Measurements from ENCODE around the gene GRB2. TPM values are rescaled to one million over a fixed set of nuclear protein-coding genes. Genes with fewer than 3 reads are reported as not detected.

GRB2 gene
- total RNA-seq, 1 experiment from 2014 or later, result 106 TPM

GRCh38 chr17:75398279-75398678 lies 7.2 kb downstream of the GRB2 start:
- peaks cover 17% of the 10 kb centered on the region for H3K36me3 ChIP-seq (ENCODE audit: insufficient read depth, low read length)
- H4K20me1 ChIP-seq (ENCODE audit: insufficient read depth, low read depth, low read length), result peaks cover 61% of the 10 kb centered on the region
- no peak overlapping the region for H3K9ac ChIP-seq (ENCODE audit: low read length)
- H3K4me3 ChIP-seq (ENCODE audit: low read length), result no peak overlapping the region
- peak overlapping the region; percentile 34; the same call in 1 of the 2 replicates for H3K27ac ChIP-seq (ENCODE audit: low read length)
- peak overlapping the region; percentile 18 for H3K4me2 ChIP-seq (ENCODE audit: low read depth, low read length, poor library complexity, severe bottlenecking)
- peaks cover 99% of the 10 kb centered on the region for H3K79me2 ChIP-seq (ENCODE audit: low read length)
- peaks cover 60% of the 10 kb centered on the region for H3K4me1 ChIP-seq (ENCODE audit: low read length)
- no peak overlapping the region for H2AFZ ChIP-seq (ENCODE audit: low read length)
- H3K27me3 ChIP-seq (ENCODE audit: low read length), result no peaks in the 10 kb centered on the region
- no peaks in the 10 kb centered on the region for H3K9me3 ChIP-seq (ENCODE audit: low read length)
- no peak for DNase-seq
- no peaks in the 10 kb centered on the region for H3K9me2 ChIP-seq (replicated peaks; ENCODE audit: insufficient read depth, low read length)

GRCh38 chr17:75397217-75397616 lies 8.3 kb downstream of the GRB2 start:
- Histone ChIP-seq H3K4me1 (ENCODE audit: low read length) (peaks cover 62% of the 10 kb centered on the region), H3K9me2 (replicated peaks; ENCODE audit: insufficient read depth, low read length) (no peaks in the 10 kb centered on the region), H3K4me3 (ENCODE audit: low read length) (peak overlapping the region; percentile 86), H3K4me2 (ENCODE audit: low read depth, low read length, poor library complexity, severe bottlenecking) (peak overlapping the region; percentile 74), H4K20me1 (ENCODE audit: insufficient read depth, low read depth, low read length) (peaks cover 64% of the 10 kb centered on the region), H3K79me2 (ENCODE audit: low read length) (peaks cover 99% of the 10 kb centered on the region), H3K9me3 (ENCODE audit: low read length) (no peaks in the 10 kb centered on the region), H3K9ac (ENCODE audit: low read length) (peak overlapping the region; percentile 78), H3K27me3 (ENCODE audit: low read length) (no peaks in the 10 kb centered on the region), H2AFZ (ENCODE audit: low read length) (no peak overlapping the region), H3K36me3 (ENCODE audit: insufficient read depth, low read length) (peaks cover 21% of the 10 kb centered on the region), H3K27ac (ENCODE audit: low read length) (peak overlapping the region; percentile 85)
- DNase-seq, result no peak

- H3K4me1 ChIP-seq (ENCODE audit: low read length), result peaks cover 62% of the 10 kb centered on the region
- H3K27ac ChIP-seq (ENCODE audit: low read length), result peak overlapping the region; percentile 85
- H3K9me2 ChIP-seq (replicated peaks; ENCODE audit: insufficient read depth, low read length), result no peaks in the 10 kb centered on the region
- peaks cover 63% of the 10 kb centered on the region for H4K20me1 ChIP-seq (ENCODE audit: insufficient read depth, low read depth, low read length)
- peak overlapping the region; percentile 86 for H3K4me3 ChIP-seq (ENCODE audit: low read length)
- peak; percentile 59 for DNase-seq
- peak overlapping the region; percentile 78 for H3K9ac ChIP-seq (ENCODE audit: low read length)
- H2AFZ ChIP-seq (ENCODE audit: low read length), result no peak overlapping the region
- peaks cover 99% of the 10 kb centered on the region for H3K79me2 ChIP-seq (ENCODE audit: low read length)
- H3K9me3 ChIP-seq (ENCODE audit: low read length), result no peaks in the 10 kb centered on the region
- H3K27me3 ChIP-seq (ENCODE audit: low read length), result no peaks in the 10 kb centered on the region
- H3K36me3 ChIP-seq (ENCODE audit: insufficient read depth, low read length), result peaks cover 21% of the 10 kb centered on the region
- H3K4me2 ChIP-seq (ENCODE audit: low read depth, low read length, poor library complexity, severe bottlenecking), result peak overlapping the region; percentile 74
Measured at GRCh38 chr17:75396796-75397195, 8.7 kb downstream of the GRB2 start.

- H3K4me3 ChIP-seq (ENCODE audit: low read length), result peak overlapping the region; percentile 86
- H3K36me3 ChIP-seq (ENCODE audit: insufficient read depth, low read length), result peaks cover 21% of the 10 kb centered on the region
- H4K20me1 ChIP-seq (ENCODE audit: insufficient read depth, low read depth, low read length), result peaks cover 60% of the 10 kb centered on the region
- no peaks in the 10 kb centered on the region for H3K9me2 ChIP-seq (replicated peaks; ENCODE audit: insufficient read depth, low read length)
- no peaks in the 10 kb centered on the region for H3K27me3 ChIP-seq (ENCODE audit: low read length)
- DNase-seq, result no peak
- no peak overlapping the region for H2AFZ ChIP-seq (ENCODE audit: low read length)
- H3K9me3 ChIP-seq (ENCODE audit: low read length), result no peaks in the 10 kb centered on the region
- H3K9ac ChIP-seq (ENCODE audit: low read length), result peak overlapping the region; percentile 78
- peaks cover 65% of the 10 kb centered on the region for H3K4me1 ChIP-seq (ENCODE audit: low read length)
- peak overlapping the region; percentile 85 for H3K27ac ChIP-seq (ENCODE audit: low read length)
- H3K4me2 ChIP-seq (ENCODE audit: low read depth, low read length, poor library complexity, severe bottlenecking), result peak overlapping the region; percentile 74
- H3K79me2 ChIP-seq (ENCODE audit: low read length), result peaks cover 99% of the 10 kb centered on the region
Measured at GRCh38 chr17:75396025-75396424, 9.5 kb downstream of the GRB2 start.

GRCh38 chr17:75394332-75394918 lies 11.1 kb downstream of the GRB2 start:
- Histone ChIP-seq H2AFZ (ENCODE audit: low read length) (no peak overlapping the region), H3K4me2 (ENCODE audit: low read depth, low read length, poor library complexity, severe bottlenecking) (peak overlapping the region; percentile 74), H3K9ac (ENCODE audit: low read length) (peak overlapping the region; percentile 78), H3K9me2 (replicated peaks; ENCODE audit: insufficient read depth, low read length) (no peaks in the 10 kb centered on the region), H3K27me3 (ENCODE audit: low read length) (no peaks in the 10 kb centered on the region), H3K9me3 (ENCODE audit: low read length) (no peaks in the 10 kb centered on the region), H3K36me3 (ENCODE audit: insufficient read depth, low read length) (peaks cover 27% of the 10 kb centered on the region), H3K79me2 (ENCODE audit: low read length) (peaks cover 97% of the 10 kb centered on the region), H3K4me3 (ENCODE audit: low read length) (peak overlapping the region; percentile 86), H4K20me1 (ENCODE audit: insufficient read depth, low read depth, low read length) (peaks cover 63% of the 10 kb centered on the region), H3K4me1 (ENCODE audit: low read length) (peaks cover 77% of the 10 kb centered on the region), H3K27ac (ENCODE audit: low read length) (peak overlapping the region; percentile 85)
- peak; percentile 68 for DNase-seq

- H3K9ac ChIP-seq (ENCODE audit: low read length), result peak overlapping the region; percentile 78
- peak; percentile 96 for DNase-seq
- H3K79me2 ChIP-seq (ENCODE audit: low read length), result peaks cover 97% of the 10 kb centered on the region
- no peak overlapping the region for H2AFZ ChIP-seq (ENCODE audit: low read length)
- peak overlapping the region; percentile 85 for H3K27ac ChIP-seq (ENCODE audit: low read length)
- H3K9me2 ChIP-seq (replicated peaks; ENCODE audit: insufficient read depth, low read length), result no peaks in the 10 kb centered on the region
- H3K4me3 ChIP-seq (ENCODE audit: low read length), result peak overlapping the region; percentile 86
- peak overlapping the region; percentile 74 for H3K4me2 ChIP-seq (ENCODE audit: low read depth, low read length, poor library complexity, severe bottlenecking)
- peaks cover 34% of the 10 kb centered on the region for H3K36me3 ChIP-seq (ENCODE audit: insufficient read depth, low read length)
- H3K4me1 ChIP-seq (ENCODE audit: low read length), result peaks cover 83% of the 10 kb centered on the region
- no peaks in the 10 kb centered on the region for H3K9me3 ChIP-seq (ENCODE audit: low read length)
- H3K27me3 ChIP-seq (ENCODE audit: low read length), result no peaks in the 10 kb centered on the region
- peaks cover 70% of the 10 kb centered on the region for H4K20me1 ChIP-seq (ENCODE audit: insufficient read depth, low read depth, low read length)
Measured at GRCh38 chr17:75393523-75394331, 11.8 kb downstream of the GRB2 start.

GRCh38 chr17:75392559-75392958 lies 12.9 kb downstream of the GRB2 start:
- peak overlapping the region; percentile 85; the same call in 1 of the 2 replicates for H3K27ac ChIP-seq (ENCODE audit: low read length)
- H3K27me3 ChIP-seq (ENCODE audit: low read length), result no peaks in the 10 kb centered on the region
- H3K4me2 ChIP-seq (ENCODE audit: low read depth, low read length, poor library complexity, severe bottlenecking), result peak overlapping the region; percentile 74
- no peak for DNase-seq
- peaks cover 98% of the 10 kb centered on the region for H3K79me2 ChIP-seq (ENCODE audit: low read length)
- H2AFZ ChIP-seq (ENCODE audit: low read length), result no peak overlapping the region
- H3K9ac ChIP-seq (ENCODE audit: low read length), result no peak overlapping the region
- H3K36me3 ChIP-seq (ENCODE audit: insufficient read depth, low read length), result peaks cover 40% of the 10 kb centered on the region
- peaks cover 80% of the 10 kb centered on the region for H4K20me1 ChIP-seq (ENCODE audit: insufficient read depth, low read depth, low read length)
- no peak overlapping the region for H3K4me3 ChIP-seq (ENCODE audit: low read length)
- H3K9me3 ChIP-seq (ENCODE audit: low read length), result no peaks in the 10 kb centered on the region
- H3K4me1 ChIP-seq (ENCODE audit: low read length), result peaks cover 84% of the 10 kb centered on the region
- no peaks in the 10 kb centered on the region for H3K9me2 ChIP-seq (replicated peaks; ENCODE audit: insufficient read depth, low read length)

GRCh38 chr17:75390982-75391381 lies 14.5 kb downstream of the GRB2 start:
- Histone ChIP-seq H4K20me1 (ENCODE audit: insufficient read depth, low read depth, low read length) (peaks cover 65% of the 10 kb centered on the region), H3K27me3 (ENCODE audit: low read length) (no peaks in the 10 kb centered on the region), H3K9ac (ENCODE audit: low read length) (no peak overlapping the region), H3K4me1 (ENCODE audit: low read length) (peaks cover 78% of the 10 kb centered on the region), H3K36me3 (ENCODE audit: insufficient read depth, low read length) (peaks cover 46% of the 10 kb centered on the region), H3K79me2 (ENCODE audit: low read length) (peaks cover 98% of the 10 kb centered on the region), H2AFZ (ENCODE audit: low read length) (no peak overlapping the region), H3K9me2 (replicated peaks; ENCODE audit: insufficient read depth, low read length) (no peaks in the 10 kb centered on the region), H3K4me2 (ENCODE audit: low read depth, low read length, poor library complexity, severe bottlenecking) (no peak overlapping the region), H3K27ac (ENCODE audit: low read length) (no peak overlapping the region; the same call in 1 of the 2 replicates), H3K4me3 (ENCODE audit: low read length) (no peak overlapping the region), H3K9me3 (ENCODE audit: low read length) (no peaks in the 10 kb centered on the region)
- no peak for DNase-seq

Data from Karpas-422 (cell line).